Transverse colon (tissue), 4 donors: Measurements from ENCODE around the gene NXPH2. TPM values are rescaled to one million over a fixed set of nuclear protein-coding genes. Genes with fewer than 3 reads are reported as not detected.

ENCODE experiments used
- DNase-seq: peaks from one replicate; pipeline ENCODE4 v3.0.0-alpha.2; 2019
- H3K27ac ChIP-seq, 4 donors: fragments of 200-600 bp; sonication (generic); 2 replicates each; pipeline ENCODE4 v1.5.1; 2016 to 2018; ENCODE audit warnings: inconsistent platforms in 4 of 4
- H3K27me3 ChIP-seq: fragments of 200-600 bp; sonication (generic); 2 replicates; pipeline ENCODE4 v1.5.1; 2017; ENCODE audit warnings: inconsistent platforms
- H3K36me3 ChIP-seq, 4 donors: fragments of 200-600 bp; sonication (generic); 2 replicates each; pipeline ENCODE4 v1.5.1; 2017 to 2019; ENCODE audit warnings: inconsistent platforms in 4 of 4
- H3K4me1 ChIP-seq, 4 donors: fragments of 200-600 bp; sonication (generic); 2 replicates each; pipeline ENCODE4 v1.5.1; 2017 to 2020; ENCODE audit warnings: inconsistent platforms in 4 of 4
- H3K4me3 ChIP-seq, 4 donors: fragments of 200-600 bp; sonication (generic); 1 replicate in 1 of 4; 2 replicates in 3 of 4; pipeline versions ENCODE4 v1.5.1 to v1.6.1; 2017 to 2019; ENCODE audit warnings: inconsistent platforms in 4 of 4
- H3K9me3 ChIP-seq, 2 donors: fragments of 200-600 bp; sonication (generic); 2 replicates each; pipeline ENCODE4 v1.5.1; 2017 to 2019; ENCODE audit warnings: inconsistent platforms in 2 of 2
- EP300 ChIP-seq: sonication (generic); formaldehyde crosslinking; IDR thresholded peaks from one replicate; pipeline ENCODE4 v1.6.1; 2017; ENCODE audit warnings: antibody characterized with exemption, low read depth
- POLR2A ChIP-seq: fragments of 450-650 bp; IDR thresholded peaks from one replicate; pipeline ENCODE4 v1.6.1; 2016; ENCODE audit warnings: antibody characterized with exemption, mild to moderate bottlenecking, moderate library complexity
- POLR2AphosphoS5 ChIP-seq, 3 donors: sonication (generic); formaldehyde crosslinking; IDR thresholded peaks; one replicate each; pipeline ENCODE4 v1.6.1; 2016; ENCODE audit warnings: antibody characterized with exemption in 3 of 3
- WGBS, 2 donors: methylation state at CpG; one replicate each; pipeline ENCODE4 v1.1.5; 2018; ENCODE audit warnings: low coverage in 1 of 2; 5-methylcytosine and 5-hydroxymethylcytosine counted together
- in situ Hi-C, 4 donors: fragments of 200-750 bp; cut with MboI; loops; one replicate each; pipeline versions ENCODE4 v1.15.0 to v1.15.1; 2017; ENCODE audit warnings: low sequenced_read_pairs in 3 of 4, low pct_ligation_motif_present in 1 of 4, low pct_unique_long_range_greater_than_20kb in 1 of 4
- intact Hi-C: fragments of 100-400 bp; cut with DNase I; formaldehyde crosslinking; loops from one replicate; pipeline ENCODE4 v1.15.1; 2023; ENCODE audit warnings: low total_unique reads
- total RNA-seq, 4 donors: library from RNA; depleted of rRNA; stranded (reverse); fragments of >200 nt; gene quantifications; one replicate each; pipeline ENCODE4 v1.1.0, GENCODE V29; 2016
- TF ChIP-seq, protein P1 (sequence below), 5 experiments: fragments of 200-600 bp in 3 of 5; fragments of 450-650 bp in 2 of 5; sonication (generic) in 3 of 5; IDR thresholded peaks; 1 replicate in 2 of 5; 2 replicates in 3 of 5; pipeline ENCODE4 v1.5.1; 2016 to 2017; ENCODE audit warnings: antibody characterized with exemption in 5 of 5, inconsistent platforms in 3 of 5, mild to moderate bottlenecking in 2 of 5, moderate library complexity in 1 of 5

NXPH2 gene
- total RNA-seq, 4 donors from 2014 or later, result not detected

GRCh38 chr2:138771534-138771933, 8.7 kb downstream of the NXPH2 start:
- intact Hi-C loops, result no loop called here
- DNase-seq, result no peak
- Histone ChIP-seq H3K4me3 (no peak overlapping the region), H3K27me3 (peaks cover 27% of the 10 kb centered on the region), H3K27ac (no peak overlapping the region), H3K9me3 (no peaks in the 10 kb centered on the region), H3K4me1 (no peaks in the 10 kb centered on the region), H3K36me3 (no peaks in the 10 kb centered on the region)
- TF ChIP-seq EP300, result no peak
- no peak for TF ChIP-seq POLR2A
- no peak for TF ChIP-seq POLR2AphosphoS5 (IDR thresholded peaks at IDR 0.05)
- TF ChIP-seq, protein P1, sequence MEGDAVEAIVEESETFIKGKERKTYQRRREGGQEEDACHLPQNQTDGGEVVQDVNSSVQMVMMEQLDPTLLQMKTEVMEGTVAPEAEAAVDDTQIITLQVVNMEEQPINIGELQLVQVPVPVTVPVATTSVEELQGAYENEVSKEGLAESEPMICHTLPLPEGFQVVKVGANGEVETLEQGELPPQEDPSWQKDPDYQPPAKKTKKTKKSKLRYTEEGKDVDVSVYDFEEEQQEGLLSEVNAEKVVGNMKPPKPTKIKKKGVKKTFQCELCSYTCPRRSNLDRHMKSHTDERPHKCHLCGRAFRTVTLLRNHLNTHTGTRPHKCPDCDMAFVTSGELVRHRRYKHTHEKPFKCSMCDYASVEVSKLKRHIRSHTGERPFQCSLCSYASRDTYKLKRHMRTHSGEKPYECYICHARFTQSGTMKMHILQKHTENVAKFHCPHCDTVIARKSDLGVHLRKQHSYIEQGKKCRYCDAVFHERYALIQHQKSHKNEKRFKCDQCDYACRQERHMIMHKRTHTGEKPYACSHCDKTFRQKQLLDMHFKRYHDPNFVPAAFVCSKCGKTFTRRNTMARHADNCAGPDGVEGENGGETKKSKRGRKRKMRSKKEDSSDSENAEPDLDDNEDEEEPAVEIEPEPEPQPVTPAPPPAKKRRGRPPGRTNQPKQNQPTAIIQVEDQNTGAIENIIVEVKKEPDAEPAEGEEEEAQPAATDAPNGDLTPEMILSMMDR (IDR thresholded peaks at IDR 0.05), result no peak
- WGBS, 2 donors, result 45 to 50% methylated on average over 4 of the region's 4 CpGs
- in situ Hi-C loops, result no loop called here

- in situ Hi-C loops, result no loop called here
- Histone ChIP-seq H3K36me3 (no peaks in the 10 kb centered on the region), H3K27me3 (peaks cover 9% of the 10 kb centered on the region), H3K4me1 (no peaks in the 10 kb centered on the region), H3K27ac (no peak overlapping the region), H3K4me3 (no peak overlapping the region), H3K9me3 (no peaks in the 10 kb centered on the region)
- WGBS, 2 donors, result 14 to 82% methylated on average over 1 of the region's 1 CpG
- no peak for TF ChIP-seq POLR2A
- no peak for TF ChIP-seq EP300
- TF ChIP-seq, protein P1 (IDR thresholded peaks at IDR 0.05), result no peak
- TF ChIP-seq POLR2AphosphoS5 (IDR thresholded peaks at IDR 0.05), result no peak
- DNase-seq, result no peak
- intact Hi-C loops, result no loop called here
These were observed 13.1 kb downstream of the NXPH2 start for GRCh38 chr2:138767101-138767500.

GRCh38 chr2:138766464-138766863, 13.7 kb downstream of the NXPH2 start:
- H3K4me1 ChIP-seq, result no peaks in the 10 kb centered on the region
- H3K27me3 ChIP-seq, result peaks cover 9% of the 10 kb centered on the region
- H3K9me3 ChIP-seq, result no peaks in the 10 kb centered on the region
- no peak for TF ChIP-seq EP300
- no peak for TF ChIP-seq POLR2A
- no peak for TF ChIP-seq POLR2AphosphoS5 (IDR thresholded peaks at IDR 0.05)
- TF ChIP-seq, protein P1 (IDR thresholded peaks at IDR 0.05), result no peak
- no peak for DNase-seq
- in situ Hi-C loops (no loop called here), intact Hi-C loops (no loop called here)
- WGBS, 2 donors, result 86 to 100% methylated on average over 1 to 3 of the region's 3 CpGs
- no peaks in the 10 kb centered on the region for H3K36me3 ChIP-seq
- H3K4me3 ChIP-seq, result no peak overlapping the region
- H3K27ac ChIP-seq, result no peak overlapping the region

GRCh38 chr2:138763971-138764370, 16.2 kb downstream of the NXPH2 start:
- intact Hi-C loops, result no loop called here
- Histone ChIP-seq H3K4me1 (no peaks in the 10 kb centered on the region), H3K4me3 (no peak overlapping the region), H3K27ac (no peak overlapping the region), H3K27me3 (no peaks in the 10 kb centered on the region), H3K9me3 (no peaks in the 10 kb centered on the region), H3K36me3 (no peaks in the 10 kb centered on the region)
- no peak for DNase-seq
- no peak for TF ChIP-seq POLR2AphosphoS5 (IDR thresholded peaks at IDR 0.05)
- no peak for TF ChIP-seq EP300
- TF ChIP-seq, protein P1 (IDR thresholded peaks at IDR 0.05), result no peak
- no peak for TF ChIP-seq POLR2A
- in situ Hi-C loops, result no loop called here
